Loucy (cell line): Measurements from ENCODE around the gene CCDC92.

Experiments used
- CTCF ChIP-seq: fragments of 200-600 bp; sonication (generic); conservative IDR thresholded peaks from 2 replicates; pipeline ENCODE4 v1.5.1; 2014; ENCODE audit warnings: mild to moderate bottlenecking, antibody characterized with exemption, low read length
- EZH2phosphoT487 ChIP-seq: fragments of 200-600 bp; IDR thresholded peaks from 2 replicates; pipeline ENCODE4 v1.6.1; 2018; ENCODE audit warnings: antibody characterized with exemption, mild to moderate bottlenecking, moderate library complexity, borderline replicate concordance

- TF ChIP-seq CTCF (no peak), EZH2phosphoT487 (no peak)
Measured at GRCh38 chr12:123989753-123990152, 17.1 kb upstream of the CCDC92 start.
